GM10248 (cell line): ENCODE results near the gene FEZ2.

Source experiments
- CTCF ChIA-PET: fragments of 300-600 bp; sonication (Branson Sonifier 250); formaldehyde crosslinking; extraction: SDS; loops from one replicate; lab custom pipeline; 2021; ENCODE audit warnings: antibody characterized with exemption; lab: Yijun Ruan, JAX
- POLR2A ChIA-PET: fragments of 350-650 bp; sonication (Branson Sonifier 250); formaldehyde crosslinking; extraction: SDS; loops from one replicate; lab custom pipeline; 2020; ENCODE audit warnings: antibody characterized with exemption; lab: Yijun Ruan, JAX
- DNase-seq: peaks from one replicate; pipeline ENCODE4 v3.0.0; 2012; ENCODE audit errors: extremely low spot score
- TF ChIP-seq, protein P1 (sequence below): IDR thresholded peaks from 2 replicates; pipeline ENCODE4 v1.5.1; 2012; ENCODE audit warnings: mild to moderate bottlenecking, low read depth; ENCODE audit errors: extremely low read depth, missing control alignments, control extremely low read depth

FEZ2 gene

DNA sequence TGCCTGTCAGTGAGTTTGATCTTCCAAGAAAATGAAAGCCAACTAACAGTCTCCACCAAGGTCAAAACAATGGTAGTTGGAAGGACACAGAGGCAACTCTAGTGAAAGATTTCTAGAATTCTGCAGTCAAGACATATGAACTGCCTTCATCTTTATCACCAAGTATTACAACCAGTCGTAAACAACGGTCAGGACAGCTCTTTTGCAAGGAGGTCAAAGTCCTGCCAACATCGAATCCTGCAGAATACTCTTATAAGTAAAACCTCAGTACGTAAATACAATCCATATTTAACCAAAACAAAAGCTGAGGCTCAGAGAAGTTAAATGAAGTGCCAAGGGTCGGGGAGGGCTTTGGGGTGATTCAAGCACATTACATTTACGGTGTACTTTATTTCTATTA is 3.1 kb downstream of the FEZ2 start:
- POLR2A ChIA-PET = no interaction called here
- TF ChIP-seq, protein P1, sequence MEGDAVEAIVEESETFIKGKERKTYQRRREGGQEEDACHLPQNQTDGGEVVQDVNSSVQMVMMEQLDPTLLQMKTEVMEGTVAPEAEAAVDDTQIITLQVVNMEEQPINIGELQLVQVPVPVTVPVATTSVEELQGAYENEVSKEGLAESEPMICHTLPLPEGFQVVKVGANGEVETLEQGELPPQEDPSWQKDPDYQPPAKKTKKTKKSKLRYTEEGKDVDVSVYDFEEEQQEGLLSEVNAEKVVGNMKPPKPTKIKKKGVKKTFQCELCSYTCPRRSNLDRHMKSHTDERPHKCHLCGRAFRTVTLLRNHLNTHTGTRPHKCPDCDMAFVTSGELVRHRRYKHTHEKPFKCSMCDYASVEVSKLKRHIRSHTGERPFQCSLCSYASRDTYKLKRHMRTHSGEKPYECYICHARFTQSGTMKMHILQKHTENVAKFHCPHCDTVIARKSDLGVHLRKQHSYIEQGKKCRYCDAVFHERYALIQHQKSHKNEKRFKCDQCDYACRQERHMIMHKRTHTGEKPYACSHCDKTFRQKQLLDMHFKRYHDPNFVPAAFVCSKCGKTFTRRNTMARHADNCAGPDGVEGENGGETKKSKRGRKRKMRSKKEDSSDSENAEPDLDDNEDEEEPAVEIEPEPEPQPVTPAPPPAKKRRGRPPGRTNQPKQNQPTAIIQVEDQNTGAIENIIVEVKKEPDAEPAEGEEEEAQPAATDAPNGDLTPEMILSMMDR = no peak
- CTCF ChIA-PET = interaction anchor here (1.6 kb wide), 1 partner anchor 33 kb away, joined by 4 read pairs; no protein-coding TSS in a partner anchor
- no peak for DNase-seq

- CTCF ChIA-PET = no interaction called here
Measured at GRCh38 chr2:36589230-36589630, 8.7 kb downstream of the FEZ2 start.

GRCh38 chr2:36587556-36587955 is 10.4 kb downstream of the FEZ2 start:
- ChIA-PET POLR2A (no interaction called here), CTCF (interaction anchor here (0.9 kb wide), 1 partner anchor 31 kb away, joined by 3 read pairs; no protein-coding TSS in a partner anchor)
- DNase-seq = no peak
- TF ChIP-seq, protein P1 = no peak

More at GRCh38 chr2:36589230-36589630, 8.7 kb downstream of the FEZ2 start:
- TF ChIP-seq, protein P1 = no peak
- POLR2A ChIA-PET = no interaction called here
- DNase-seq = no peak

GRCh38 chr2:36587101-36587500 is 10.9 kb downstream of the FEZ2 start:
- no peak for DNase-seq
- ChIA-PET POLR2A (no interaction called here), CTCF (interaction anchor here (0.9 kb wide), 1 partner anchor 31 kb away, joined by 3 read pairs; no protein-coding TSS in a partner anchor)
- TF ChIP-seq, protein P1 = no peak

GRCh38 chr2:36586672-36587071 is 11.3 kb downstream of the FEZ2 start:
- CTCF ChIA-PET = interaction anchor here (0.9 kb wide), 1 partner anchor 30 kb away, joined by 3 read pairs; no protein-coding TSS in a partner anchor
- TF ChIP-seq, protein P1 = no peak
- POLR2A ChIA-PET = no interaction called here
- DNase-seq = no peak

DNA sequence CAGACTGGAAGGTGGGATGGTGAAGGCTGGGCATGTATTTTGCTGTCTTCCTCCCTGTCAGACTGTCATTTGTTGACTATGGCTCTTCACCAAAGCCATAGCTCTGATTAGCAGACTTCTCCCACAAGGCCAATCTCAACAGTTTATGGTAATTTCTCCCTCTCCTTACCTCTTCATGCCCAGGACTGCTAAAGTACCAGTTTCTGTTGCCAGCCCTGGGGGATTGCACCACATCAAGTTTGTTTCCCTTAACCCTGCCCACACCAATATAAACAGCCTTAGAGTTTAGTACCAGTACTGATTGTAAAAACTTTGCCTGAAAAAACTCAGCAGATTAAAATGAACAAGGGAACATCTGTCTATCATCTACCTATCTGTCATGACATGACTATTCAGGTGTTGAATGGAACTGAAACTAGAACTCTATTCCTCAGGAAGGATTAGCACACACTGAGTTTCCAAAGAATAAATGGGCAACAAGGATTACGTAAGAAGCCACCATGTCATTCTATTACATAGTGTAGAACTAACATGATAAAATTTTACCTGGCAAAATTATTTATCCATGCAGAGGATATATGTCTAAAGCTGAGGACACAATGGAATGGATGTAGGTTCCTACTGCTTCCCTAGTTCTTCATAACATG is 13.7 kb downstream of the FEZ2 start:
- ChIA-PET POLR2A (no interaction called here), CTCF (interaction anchor here (1.1 to 1.3 kb wide), 2 partner anchors 25 to 32 kb away, joined by 3 read pairs; no protein-coding TSS in a partner anchor)
- TF ChIP-seq, protein P1 = no peak
- DNase-seq = no peak
